SU-DHL-6 (cell line): ENCODE measurements around the gene AQP1.

ENCODE experiments used
- EZH2phosphoT487 ChIP-seq: fragments of 200-600 bp; sonication (generic), shearing (Covaris generic); conservative IDR thresholded peaks from 2 replicates; pipeline ENCODE4 v1.6.1; 2018; ENCODE audit warnings: mild to moderate bottlenecking, antibody characterized with exemption, low read length, moderate library complexity, mixed read lengths
- TF ChIP-seq, protein P1 (sequence below): fragments of 200-600 bp; sonication (generic); IDR thresholded peaks from one replicate; pipeline ENCODE4 v1.5.1; 2017; ENCODE audit warnings: antibody characterized with exemption, mild to moderate bottlenecking, low read length, moderate library complexity; ENCODE audit not compliant: insufficient read depth, poor library complexity, severe bottlenecking

DNA sequence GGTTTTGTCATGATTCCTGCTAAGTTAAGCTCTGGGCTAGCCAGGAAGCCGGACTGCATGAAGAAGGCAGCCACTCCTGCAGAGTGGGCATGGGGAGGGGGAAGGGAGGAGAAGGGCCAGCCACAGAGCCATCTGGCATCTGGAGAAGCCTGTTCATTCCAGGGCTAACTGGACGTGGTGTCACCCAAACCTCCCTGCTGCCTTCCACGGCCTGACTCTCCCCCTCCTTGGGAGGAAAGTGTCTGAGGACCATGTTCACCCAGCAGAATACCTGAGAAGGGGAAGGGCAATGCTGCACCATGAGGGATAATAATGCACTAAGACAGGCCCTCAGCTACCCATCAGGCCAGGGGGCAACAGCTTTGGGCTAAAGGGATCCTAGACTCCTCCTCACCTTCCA lies 15.4 kb downstream of the AQP1 start:
- TF ChIP-seq, protein P1, sequence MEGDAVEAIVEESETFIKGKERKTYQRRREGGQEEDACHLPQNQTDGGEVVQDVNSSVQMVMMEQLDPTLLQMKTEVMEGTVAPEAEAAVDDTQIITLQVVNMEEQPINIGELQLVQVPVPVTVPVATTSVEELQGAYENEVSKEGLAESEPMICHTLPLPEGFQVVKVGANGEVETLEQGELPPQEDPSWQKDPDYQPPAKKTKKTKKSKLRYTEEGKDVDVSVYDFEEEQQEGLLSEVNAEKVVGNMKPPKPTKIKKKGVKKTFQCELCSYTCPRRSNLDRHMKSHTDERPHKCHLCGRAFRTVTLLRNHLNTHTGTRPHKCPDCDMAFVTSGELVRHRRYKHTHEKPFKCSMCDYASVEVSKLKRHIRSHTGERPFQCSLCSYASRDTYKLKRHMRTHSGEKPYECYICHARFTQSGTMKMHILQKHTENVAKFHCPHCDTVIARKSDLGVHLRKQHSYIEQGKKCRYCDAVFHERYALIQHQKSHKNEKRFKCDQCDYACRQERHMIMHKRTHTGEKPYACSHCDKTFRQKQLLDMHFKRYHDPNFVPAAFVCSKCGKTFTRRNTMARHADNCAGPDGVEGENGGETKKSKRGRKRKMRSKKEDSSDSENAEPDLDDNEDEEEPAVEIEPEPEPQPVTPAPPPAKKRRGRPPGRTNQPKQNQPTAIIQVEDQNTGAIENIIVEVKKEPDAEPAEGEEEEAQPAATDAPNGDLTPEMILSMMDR: no peak
- TF ChIP-seq EZH2phosphoT487: no peak
